ENCODE results near the gene HOXA13. TPM values are rescaled to one million over a fixed set of nuclear protein-coding genes. Genes with fewer than 3 reads are reported as not detected.

HOXA13 gene
- total RNA-seq, 1 donor from 2014 or later: under 0.01 TPM

- Histone ChIP-seq H3K27me3 (ENCODE audit: control insufficient read depth, insufficient read depth, low read length) (peaks cover 90% of the 10 kb centered on the region), H3K36me3 (ENCODE audit: control insufficient read depth, insufficient read depth, low read length) (no peaks in the 10 kb centered on the region), H3K4me3 (ENCODE audit: low read depth, low read length) (no peak overlapping the region)
- TF ChIP-seq, protein P1, sequence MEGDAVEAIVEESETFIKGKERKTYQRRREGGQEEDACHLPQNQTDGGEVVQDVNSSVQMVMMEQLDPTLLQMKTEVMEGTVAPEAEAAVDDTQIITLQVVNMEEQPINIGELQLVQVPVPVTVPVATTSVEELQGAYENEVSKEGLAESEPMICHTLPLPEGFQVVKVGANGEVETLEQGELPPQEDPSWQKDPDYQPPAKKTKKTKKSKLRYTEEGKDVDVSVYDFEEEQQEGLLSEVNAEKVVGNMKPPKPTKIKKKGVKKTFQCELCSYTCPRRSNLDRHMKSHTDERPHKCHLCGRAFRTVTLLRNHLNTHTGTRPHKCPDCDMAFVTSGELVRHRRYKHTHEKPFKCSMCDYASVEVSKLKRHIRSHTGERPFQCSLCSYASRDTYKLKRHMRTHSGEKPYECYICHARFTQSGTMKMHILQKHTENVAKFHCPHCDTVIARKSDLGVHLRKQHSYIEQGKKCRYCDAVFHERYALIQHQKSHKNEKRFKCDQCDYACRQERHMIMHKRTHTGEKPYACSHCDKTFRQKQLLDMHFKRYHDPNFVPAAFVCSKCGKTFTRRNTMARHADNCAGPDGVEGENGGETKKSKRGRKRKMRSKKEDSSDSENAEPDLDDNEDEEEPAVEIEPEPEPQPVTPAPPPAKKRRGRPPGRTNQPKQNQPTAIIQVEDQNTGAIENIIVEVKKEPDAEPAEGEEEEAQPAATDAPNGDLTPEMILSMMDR (IDR thresholded peaks at IDR 0.05; ENCODE audit: insufficient read depth, low read length, severe bottlenecking): no peak
- DNase-seq (ENCODE audit: low read depth): no peak
- FAIRE-seq: no peak
Measured at GRCh38 chr7:27187475-27188385, 12.2 kb downstream of the HOXA13 start.

- DNase-seq (ENCODE audit: low read depth) (no peak), FAIRE-seq (no peak)
- Histone ChIP-seq H3K36me3 (ENCODE audit: control insufficient read depth, insufficient read depth, low read length) (no peaks in the 10 kb centered on the region), H3K4me3 (ENCODE audit: low read depth, low read length) (no peak overlapping the region), H3K27me3 (ENCODE audit: control insufficient read depth, insufficient read depth, low read length) (peaks cover 92% of the 10 kb centered on the region)
- TF ChIP-seq, protein P1 (IDR thresholded peaks at IDR 0.05; ENCODE audit: insufficient read depth, low read length, severe bottlenecking): no peak
Measured at GRCh38 chr7:27186668-27187474, 13.0 kb downstream of the HOXA13 start.

DNA sequence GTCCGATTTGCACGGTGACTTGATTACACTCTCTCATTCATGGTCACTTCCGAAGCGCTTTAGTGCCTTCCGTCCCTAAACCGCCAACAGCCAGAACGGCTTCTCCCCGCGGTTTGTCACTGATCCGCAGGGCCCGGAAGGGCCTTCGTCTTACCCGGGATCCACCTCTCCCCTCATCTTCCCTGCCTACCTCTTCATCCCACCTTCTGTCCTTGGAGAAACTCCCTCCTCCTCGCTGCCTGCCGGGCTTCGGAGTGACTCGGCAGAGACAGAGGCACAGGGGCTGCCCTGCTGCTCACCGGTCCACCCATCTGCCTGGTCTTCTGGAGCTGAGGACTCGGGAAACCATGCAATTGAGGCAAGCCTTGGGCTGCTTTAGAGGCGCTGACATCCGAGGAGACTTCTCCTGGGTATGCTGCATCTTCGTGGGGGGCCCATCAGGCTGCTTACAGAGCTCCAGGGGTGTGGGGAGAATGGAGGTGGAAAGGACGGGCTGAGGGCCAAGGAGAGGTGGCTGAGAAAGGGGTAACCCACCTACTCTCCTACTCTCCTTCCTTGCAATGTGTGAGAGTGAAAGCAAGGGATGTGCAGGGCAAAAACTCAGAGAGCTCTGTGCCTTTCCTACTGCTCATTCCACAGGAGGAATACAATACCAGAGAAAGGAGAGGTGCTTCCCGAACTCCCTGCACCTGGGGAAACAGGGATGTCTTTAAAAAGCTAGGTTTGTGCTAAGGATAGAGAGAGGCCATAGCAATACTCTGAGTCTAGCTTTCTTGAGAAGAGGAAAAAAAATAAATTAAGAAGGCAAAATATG lies 13.8 kb downstream of the HOXA13 start:
- FAIRE-seq (no peak), DNase-seq (ENCODE audit: low read depth) (no peak)
- H3K27me3 ChIP-seq (ENCODE audit: control insufficient read depth, insufficient read depth, low read length): peaks cover 84% of the 10 kb centered on the region
- H3K36me3 ChIP-seq (ENCODE audit: control insufficient read depth, insufficient read depth, low read length): no peaks in the 10 kb centered on the region
- TF ChIP-seq, protein P1 (IDR thresholded peaks at IDR 0.05; ENCODE audit: insufficient read depth, low read length, severe bottlenecking): no peak
- no peak overlapping the region for H3K4me3 ChIP-seq (ENCODE audit: low read depth, low read length)

- DNase-seq (ENCODE audit: low read depth): no peak
- TF ChIP-seq, protein P1 (IDR thresholded peaks at IDR 0.05; ENCODE audit: insufficient read depth, low read length, severe bottlenecking): no peak
- H3K27me3 ChIP-seq (ENCODE audit: control insufficient read depth, insufficient read depth, low read length): peaks cover 82% of the 10 kb centered on the region
- no peaks in the 10 kb centered on the region for H3K36me3 ChIP-seq (ENCODE audit: control insufficient read depth, insufficient read depth, low read length)
- peak within 1 kb of the TSS; percentile 11 for H3K4me3 ChIP-seq (ENCODE audit: low read depth, low read length)
- FAIRE-seq: no peak
Measured at GRCh38 chr7:27185013-27185853, 14.7 kb downstream of the HOXA13 start, which contains the start of gene HOXA11. TSS of gene HOXA11 (minus strand) at chr7:27185232. CDS start at chr7:27185144, 88 bp downstream.
